Bronchial epithelial cell (primary cell): ENCODE results near the gene DNM2. TPM values are rescaled to one million over a fixed set of nuclear protein-coding genes. Genes with fewer than 3 reads are reported as not detected.

Source experiments
- DNase-seq: peaks from one replicate; pipeline ENCODE4 v3.0.0-alpha.2; 2010; ENCODE audit warnings: low read depth
- FAIRE-seq: peaks from 2 replicates; lab custom pipeline; 2011; peaks lifted over from hg19 to GRCh38; lab: Jason Lieb, UNC
- H3K27me3 ChIP-seq: 2 replicates; pipeline ENCODE4 v1.5.1; 2011; ENCODE audit warnings: low read length; ENCODE audit not compliant: control insufficient read depth, insufficient read depth
- H3K36me3 ChIP-seq: 2 replicates; pipeline ENCODE4 v1.5.1; 2011; ENCODE audit warnings: low read length; ENCODE audit not compliant: control insufficient read depth, insufficient read depth
- H3K4me3 ChIP-seq: 2 replicates; pipeline ENCODE4 v1.5.1; 2011; ENCODE audit warnings: mild to moderate bottlenecking, low read depth, low read length, control low read depth
- total RNA-seq: library from RNA; depleted of rRNA; stranded (reverse); fragments of >200 nt; gene quantifications from 2 replicates; pipeline ENCODE4 v1.2.1, GENCODE V29; 2014
- TF ChIP-seq, protein P1 (sequence below): IDR thresholded peaks from 2 replicates; pipeline ENCODE4 v1.5.1; 2011; ENCODE audit warnings: mild to moderate bottlenecking, moderate library complexity, low read length, control low read depth, inconsistent platforms; ENCODE audit not compliant: insufficient read depth, severe bottlenecking

The DNM2 gene
- total RNA-seq, 1 donor from 2014 or later: 68.4 TPM

DNA sequence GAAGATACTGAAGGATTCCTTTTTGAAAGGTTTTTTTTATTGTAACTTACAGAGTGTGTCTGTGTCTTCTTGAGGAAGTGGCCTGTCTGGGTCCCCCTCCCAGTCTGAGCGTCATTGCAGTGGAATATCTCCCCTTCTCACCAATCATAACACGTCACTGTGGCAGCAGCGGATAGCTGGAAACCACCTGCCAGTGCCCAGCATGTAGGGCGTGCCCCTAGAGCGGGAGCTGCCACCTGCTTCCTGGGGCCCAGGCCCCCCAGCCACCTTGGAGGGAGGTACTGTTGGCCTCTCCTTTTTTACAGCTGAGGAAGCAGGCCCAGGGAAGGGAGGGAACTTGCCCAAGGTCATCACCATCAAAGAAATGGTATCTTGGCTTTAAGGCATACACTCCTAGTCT, 4.6 kb upstream of the DNM2 start:
- TF ChIP-seq, protein P1, sequence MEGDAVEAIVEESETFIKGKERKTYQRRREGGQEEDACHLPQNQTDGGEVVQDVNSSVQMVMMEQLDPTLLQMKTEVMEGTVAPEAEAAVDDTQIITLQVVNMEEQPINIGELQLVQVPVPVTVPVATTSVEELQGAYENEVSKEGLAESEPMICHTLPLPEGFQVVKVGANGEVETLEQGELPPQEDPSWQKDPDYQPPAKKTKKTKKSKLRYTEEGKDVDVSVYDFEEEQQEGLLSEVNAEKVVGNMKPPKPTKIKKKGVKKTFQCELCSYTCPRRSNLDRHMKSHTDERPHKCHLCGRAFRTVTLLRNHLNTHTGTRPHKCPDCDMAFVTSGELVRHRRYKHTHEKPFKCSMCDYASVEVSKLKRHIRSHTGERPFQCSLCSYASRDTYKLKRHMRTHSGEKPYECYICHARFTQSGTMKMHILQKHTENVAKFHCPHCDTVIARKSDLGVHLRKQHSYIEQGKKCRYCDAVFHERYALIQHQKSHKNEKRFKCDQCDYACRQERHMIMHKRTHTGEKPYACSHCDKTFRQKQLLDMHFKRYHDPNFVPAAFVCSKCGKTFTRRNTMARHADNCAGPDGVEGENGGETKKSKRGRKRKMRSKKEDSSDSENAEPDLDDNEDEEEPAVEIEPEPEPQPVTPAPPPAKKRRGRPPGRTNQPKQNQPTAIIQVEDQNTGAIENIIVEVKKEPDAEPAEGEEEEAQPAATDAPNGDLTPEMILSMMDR: no peak
- peaks cover 8% of the 10 kb centered on the region for H3K36me3 ChIP-seq
- no peaks in the 10 kb centered on the region for H3K27me3 ChIP-seq
- FAIRE-seq (no peak), DNase-seq (no peak)
- no peak overlapping the region for H3K4me3 ChIP-seq

DNA sequence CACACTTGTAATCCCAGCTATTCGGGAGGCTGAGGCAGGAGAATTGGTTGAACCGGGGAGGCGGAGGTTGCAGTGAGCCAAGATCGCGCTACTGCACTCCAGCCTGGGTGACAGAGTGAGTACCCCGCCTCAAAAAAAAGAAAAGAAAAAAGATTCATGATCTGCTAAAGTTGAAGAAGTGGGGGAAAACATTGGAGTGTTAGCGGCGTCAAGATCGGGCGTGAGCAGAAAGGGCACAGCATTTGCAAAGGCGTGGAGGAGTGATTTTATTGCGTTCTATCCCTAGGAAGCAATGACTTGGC, 874 bp upstream of the DNM2 start:
- TF ChIP-seq, protein P1: no peak
- Histone ChIP-seq H3K4me3 (peak overlapping the region; percentile 17), H3K36me3 (peaks cover 4% of the 10 kb centered on the region), H3K27me3 (no peaks in the 10 kb centered on the region)
- FAIRE-seq: no peak
- no peak for DNase-seq

DNA sequence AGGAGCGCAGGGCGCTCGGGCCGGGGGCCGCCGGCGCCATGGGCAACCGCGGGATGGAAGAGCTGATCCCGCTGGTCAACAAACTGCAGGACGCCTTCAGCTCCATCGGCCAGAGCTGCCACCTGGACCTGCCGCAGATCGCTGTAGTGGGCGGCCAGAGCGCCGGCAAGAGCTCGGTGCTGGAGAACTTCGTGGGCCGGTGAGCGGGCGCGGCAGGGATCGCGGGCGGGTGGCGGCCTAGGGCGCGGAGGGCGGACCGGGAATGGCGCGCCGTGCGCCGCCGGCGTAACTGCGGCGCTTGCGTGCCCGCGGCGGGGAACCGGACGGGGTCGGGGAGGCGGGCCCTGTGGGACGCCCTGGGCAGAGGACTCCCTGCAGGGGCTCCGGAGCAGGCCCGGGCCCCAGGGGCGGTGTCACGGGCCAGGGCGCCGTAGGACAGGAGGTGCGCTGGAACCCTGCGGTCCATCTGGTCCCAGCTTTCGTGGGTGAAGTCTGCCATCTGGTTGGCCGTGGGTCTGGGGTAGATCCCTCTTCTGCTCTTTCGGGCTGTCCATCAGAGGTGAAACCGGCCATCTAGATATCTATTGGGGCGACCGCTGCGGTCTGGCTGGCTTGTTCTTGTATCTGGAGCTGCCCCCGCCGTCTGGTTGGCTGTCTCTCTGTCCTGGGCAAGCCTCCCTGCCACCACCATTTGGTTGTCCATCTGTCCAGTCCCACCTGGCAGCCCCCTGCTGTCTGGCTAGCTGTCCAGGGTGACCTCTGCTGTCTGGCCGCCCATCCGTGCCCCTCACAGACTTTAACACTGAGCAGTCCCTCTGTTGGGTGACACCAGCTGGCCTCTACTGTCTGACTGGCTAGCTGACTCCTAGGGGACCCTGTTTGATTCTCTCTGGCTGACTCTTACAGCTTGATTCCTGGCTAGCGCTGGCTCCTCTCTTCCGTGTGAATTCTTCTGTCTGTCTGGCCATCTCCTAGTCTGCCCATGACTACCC, 622 bp downstream of the DNM2 start:
- FAIRE-seq (no peak), DNase-seq (peak; percentile 9)
- Histone ChIP-seq H3K27me3 (no peaks in the 10 kb centered on the region), H3K36me3 (peaks cover 2% of the 10 kb centered on the region), H3K4me3 (peak overlapping the region; percentile 94)
- TF ChIP-seq, protein P1: no peak

DNA sequence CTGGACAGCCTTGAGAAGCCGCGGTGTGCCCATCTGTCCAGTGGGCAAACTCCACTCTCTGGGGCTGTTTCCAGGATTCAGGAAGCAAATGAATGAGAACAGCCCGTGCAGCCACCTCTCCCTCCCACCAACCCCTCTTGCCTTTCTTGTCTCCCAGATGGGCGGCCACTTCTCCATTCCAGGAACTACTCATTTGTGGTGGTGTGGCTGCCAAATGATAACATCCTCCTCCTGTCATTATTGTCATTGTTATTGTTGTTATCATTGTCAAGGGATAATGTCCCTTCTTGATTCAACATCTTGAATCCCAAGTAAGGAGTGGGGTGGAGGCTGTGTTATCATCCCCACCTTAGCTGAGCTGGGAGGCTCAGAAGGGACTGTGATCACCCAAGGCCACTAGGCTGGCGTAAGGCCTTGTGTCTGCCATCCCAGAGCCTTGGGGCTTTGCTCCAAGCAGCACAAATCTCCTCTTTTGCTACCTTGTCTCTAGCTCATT, 1.6 kb downstream of the DNM2 start:
- Histone ChIP-seq H3K36me3 (peaks cover 4% of the 10 kb centered on the region), H3K27me3 (no peaks in the 10 kb centered on the region), H3K4me3 (peak overlapping the region; percentile 94)
- DNase-seq (no peak), FAIRE-seq (no peak)
- TF ChIP-seq, protein P1: no peak

DNA sequence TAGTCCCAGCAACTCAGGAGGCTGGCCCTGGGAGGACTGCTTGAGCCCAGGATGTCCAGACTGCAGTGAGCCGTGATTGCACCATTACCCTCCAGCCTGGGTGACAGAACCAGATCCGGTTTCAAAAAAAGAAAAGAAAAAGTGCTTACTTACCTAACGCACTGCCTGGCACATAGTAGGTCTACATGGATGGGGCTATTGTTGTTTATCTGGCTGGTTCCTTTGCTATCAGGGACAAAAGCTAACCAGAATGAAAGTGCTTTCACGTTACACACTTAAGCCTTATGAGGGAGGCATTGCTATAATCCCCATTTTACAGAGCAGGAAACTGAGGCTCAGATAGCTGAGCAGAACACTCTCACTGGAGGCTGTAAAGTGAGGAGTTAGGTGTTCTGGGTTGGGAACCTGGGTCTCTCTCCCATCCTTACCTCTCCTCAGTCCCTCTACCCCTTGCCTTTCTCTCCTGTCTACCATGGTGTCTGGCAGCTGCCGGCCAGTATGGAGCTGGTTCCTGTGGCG, 2.8 kb downstream of the DNM2 start:
- FAIRE-seq (no peak), DNase-seq (no peak)
- no peak overlapping the region for H3K4me3 ChIP-seq
- peaks cover 4% of the 10 kb centered on the region for H3K36me3 ChIP-seq
- no peaks in the 10 kb centered on the region for H3K27me3 ChIP-seq
- TF ChIP-seq, protein P1: no peak
